Fibroblast of skin of back (primary cell): ENCODE data around the gene SND1.

Experiments used
- DNase-seq: peaks from one replicate; pipeline ENCODE4 v3.0.0-alpha.2; 2013

SND1 gene

GRCh38 chr7:127732306-127732705, 80.3 kb downstream of the SND1 start:
- no peak for DNase-seq

- DNase-seq = peak; percentile 28
These were observed 82.0 kb downstream of the SND1 start for GRCh38 chr7:127733986-127734385.

- DNase-seq = no peak
These were observed 84.5 kb downstream of the SND1 start for GRCh38 chr7:127736511-127736910.

- DNase-seq = no peak
These were observed 86.9 kb downstream of the SND1 start for GRCh38 chr7:127738859-127739258.

- DNase-seq = no peak
These were observed 89.9 kb downstream of the SND1 start for GRCh38 chr7:127741764-127742375.

- DNase-seq = no peak
These were observed 93.5 kb downstream of the SND1 start for GRCh38 chr7:127745445-127745844.

- DNase-seq = peak; percentile 49
These were observed 99.1 kb downstream of the SND1 start for GRCh38 chr7:127751062-127751461.

GRCh38 chr7:127751490-127752448, 99.8 kb downstream of the SND1 start:
- no peak for DNase-seq

- no peak for DNase-seq
These were observed 100.8 kb downstream of the SND1 start for GRCh38 chr7:127752829-127753228.

- no peak for DNase-seq
These were observed 102.5 kb downstream of the SND1 start for GRCh38 chr7:127754457-127754856.

- DNase-seq = no peak
These were observed 103.5 kb downstream of the SND1 start for GRCh38 chr7:127755521-127755920.

- DNase-seq = no peak
These were observed 104.0 kb downstream of the SND1 start for GRCh38 chr7:127755965-127756364.

GRCh38 chr7:127758105-127758504, 106.1 kb downstream of the SND1 start:
- DNase-seq = peak; percentile 11

GRCh38 chr7:127758845-127759244, 106.9 kb downstream of the SND1 start:
- no peak for DNase-seq

- no peak for DNase-seq
These were observed 108.0 kb downstream of the SND1 start for GRCh38 chr7:127759945-127760421.

- no peak for DNase-seq
These were observed 108.5 kb downstream of the SND1 start for GRCh38 chr7:127760436-127761031.

- DNase-seq = no peak
These were observed 109.2 kb downstream of the SND1 start for GRCh38 chr7:127761196-127761595.

GRCh38 chr7:127764681-127765080, 112.7 kb downstream of the SND1 start:
- DNase-seq = no peak

GRCh38 chr7:127765150-127765549, 113.2 kb downstream of the SND1 start:
- DNase-seq = no peak

GRCh38 chr7:127766831-127767459, 115.0 kb downstream of the SND1 start:
- no peak for DNase-seq

GRCh38 chr7:127768241-127768640, 116.2 kb downstream of the SND1 start:
- DNase-seq = peak; percentile 74

- no peak for DNase-seq
These were observed 117.1 kb downstream of the SND1 start for GRCh38 chr7:127769137-127769536.
